CD4-positive, alpha-beta memory T cell (primary cell): ENCODE data around the gene C12orf43. TPM values are rescaled to one million over a fixed set of nuclear protein-coding genes. Genes with fewer than 3 reads are reported as not detected.

Experiments used
- CTCF ChIA-PET: fragments of 350-600 bp; sonication (Branson Sonifier 250); formaldehyde crosslinking; loops from one replicate; lab custom pipeline; 2021; ENCODE audit warnings: inconsistent platforms; ENCODE audit not compliant: partially characterized antibody; lab: Charles Lee
- POLR2A ChIA-PET: fragments of 350-600 bp; sonication (Branson Sonifier 250); formaldehyde crosslinking; loops from one replicate; lab custom pipeline; 2021; ENCODE audit not compliant: partially characterized antibody; lab: Charles Lee
- DNase-seq, 5 donors: peaks; one replicate each; pipeline versions ENCODE4 v3.0.0 to v3.0.0-alpha.2; 2020 to 2022; ENCODE audit warnings: mixed read lengths in 1 of 5
- H3K27ac ChIP-seq: one replicate; pipeline ENCODE4 v1.7.0; 2013; ENCODE audit warnings: low read depth, low read length
- H3K27me3 ChIP-seq: 2 replicates; pipeline ENCODE4 v1.7.0; 2013; ENCODE audit warnings: mild to moderate bottlenecking, low read length, moderate library complexity; ENCODE audit not compliant: insufficient read depth
- H3K36me3 ChIP-seq: 2 replicates; pipeline ENCODE4 v1.7.0; 2013; ENCODE audit warnings: mild to moderate bottlenecking, low read length, moderate library complexity; ENCODE audit not compliant: insufficient read depth
- H3K4me1 ChIP-seq: 2 replicates; pipeline ENCODE4 v1.7.0; 2013; ENCODE audit warnings: mild to moderate bottlenecking, low read length, moderate library complexity; ENCODE audit not compliant: insufficient read depth
- H3K4me3 ChIP-seq, 2 donors: one replicate each; pipeline ENCODE4 v1.7.0; 2013; ENCODE audit warnings: low read length in 2 of 2, mild to moderate bottlenecking in 1 of 2
- H3K9me3 ChIP-seq, 2 donors: one replicate each; pipeline ENCODE4 v1.7.0; 2013; ENCODE audit warnings: low read length in 2 of 2, control low read depth in 1 of 2; ENCODE audit not compliant: control insufficient read depth in 1 of 2
- H3K27ac Mint-ChIP-seq, 7 donors: one replicate each; pipeline ENCODE4 v1.8.0; 2020 to 2021; ENCODE audit warnings: mixed read lengths in 7 of 7, mild to moderate bottlenecking in 6 of 7, inconsistent platforms in 3 of 7, moderate library complexity in 3 of 7
- H3K27me3 Mint-ChIP-seq, 2 donors: one replicate each; pipeline ENCODE4 v1.8.0; 2020 to 2021; ENCODE audit warnings: mixed read lengths in 2 of 2
- H3K36me3 Mint-ChIP-seq, 2 donors: one replicate each; pipeline ENCODE4 v1.8.0; 2020 to 2021; ENCODE audit warnings: mixed read lengths in 2 of 2, inconsistent platforms in 1 of 2, mild to moderate bottlenecking in 1 of 2
- H3K4me1 Mint-ChIP-seq, 4 donors: one replicate each; pipeline ENCODE4 v1.8.0; 2020 to 2021; ENCODE audit warnings: mixed read lengths in 4 of 4, mild to moderate bottlenecking in 1 of 4
- H3K4me3 Mint-ChIP-seq, 8 donors: one replicate each; pipeline ENCODE4 v1.8.0; 2020 to 2021; ENCODE audit warnings: mixed read lengths in 8 of 8, mild to moderate bottlenecking in 7 of 8, moderate library complexity in 6 of 8, inconsistent platforms in 3 of 8
- H3K9me3 Mint-ChIP-seq, 8 donors: one replicate each; pipeline ENCODE4 v1.8.0; 2020 to 2021; ENCODE audit warnings: mixed read lengths in 8 of 8, mild to moderate bottlenecking in 5 of 8, inconsistent platforms in 3 of 8, moderate library complexity in 1 of 8
- intact Hi-C: fragments of 100-400 bp; cut with micrococcal nuclease; formaldehyde crosslinking; loops from one replicate; pipeline ENCODE4 v1.15.1; 2023
- polyA plus RNA-seq, 2 donors: library from polyadenylated mRNA; unstranded; fragments of 300-500 nt; fragmentation: Illumina TruSeq; gene quantifications; one replicate each; pipeline ENCODE4 v1.2.3, GENCODE V29; 2021
- total RNA-seq, 2 experiments: library from RNA; stranded (reverse); gene quantifications; one replicate each; pipeline ENCODE4 v1.2.3, GENCODE V29; 2021

Gene C12orf43
- total and polyA plus RNA-seq, 4 experiments from 2014 or later, result 13.8 to 17.6 (median 15.8) TPM

- H3K36me3 Mint-ChIP-seq, result peaks cover 37 to 78% of the 10 kb centered on the region in 2 donors
- ChIA-PET POLR2A (interaction anchor here (0.9 kb wide), 1 partner anchor 30 kb away, joined by 3 read pairs; no protein-coding TSS in a partner anchor), CTCF (interaction anchor here (1.1 kb wide), 1 partner anchor 359 kb away, joined by 3 read pairs; no protein-coding TSS in a partner anchor)
- intact Hi-C loops, result loop anchor here (5.0 kb wide), 1 partner anchor 104 kb away; no protein-coding TSS in a partner anchor
- Histone ChIP-seq H3K36me3 (peaks cover 58% of the 10 kb centered on the region), H3K9me3 (no peaks in the 10 kb centered on the region), H3K27me3 (no peaks in the 10 kb centered on the region), H3K4me3 (no peak overlapping the region), H3K4me1 (no peaks in the 10 kb centered on the region), H3K27ac (no peak overlapping the region)
- peak overlapping the region in 1 of 7 donors; percentile 31 for H3K27ac Mint-ChIP-seq
- H3K4me3 Mint-ChIP-seq, result no peak overlapping the region
- peaks cover 4 to 7% (median 6%) of the 10 kb centered on the region in 4 donors for H3K4me1 Mint-ChIP-seq
- DNase-seq, result no peak
- no peaks in the 10 kb centered on the region for H3K27me3 Mint-ChIP-seq
- no peaks in the 10 kb centered on the region for H3K9me3 Mint-ChIP-seq
Observed at GRCh38 chr12:121008347-121009098, 7.8 kb downstream of the C12orf43 start.

- H3K27me3 Mint-ChIP-seq, result no peaks in the 10 kb centered on the region
- Histone ChIP-seq H3K36me3 (peaks cover 47% of the 10 kb centered on the region), H3K9me3 (no peaks in the 10 kb centered on the region), H3K4me1 (no peaks in the 10 kb centered on the region), H3K27me3 (no peaks in the 10 kb centered on the region), H3K4me3 (no peak overlapping the region), H3K27ac (no peak overlapping the region)
- H3K36me3 Mint-ChIP-seq, result peaks cover 33 to 62% of the 10 kb centered on the region in 2 donors
- ChIA-PET POLR2A (no interaction called here), CTCF (interaction anchor here (0.9 to 2.0 kb wide), 5 partner anchors 52 to 101 kb away, joined by 3 to 8 read pairs (median 4); no protein-coding TSS in a partner anchor)
- intact Hi-C loops, result loop anchor here (1.0 to 5.0 kb wide), 2 partner anchors 91 to 107 kb away; no protein-coding TSS in a partner anchor
- no peaks in the 10 kb centered on the region for H3K9me3 Mint-ChIP-seq
- DNase-seq, result peak in 4 of 5 donors; percentile 16 to 32 (median 25)
- H3K4me1 Mint-ChIP-seq, result no peaks in the 10 kb centered on the region
- H3K4me3 Mint-ChIP-seq, result no peak overlapping the region
- peak overlapping the region in 3 of 7 donors; percentile 15 to 73 (median 42) for H3K27ac Mint-ChIP-seq
Observed at GRCh38 chr12:121005346-121005815, 10.9 kb downstream of the C12orf43 start.

GRCh38 chr12:121004253-121004815 is 12.0 kb downstream of the C12orf43 start:
- no peaks in the 10 kb centered on the region for H3K27me3 Mint-ChIP-seq
- H3K9me3 Mint-ChIP-seq, result no peaks in the 10 kb centered on the region
- H3K4me1 Mint-ChIP-seq, result no peaks in the 10 kb centered on the region
- no peak overlapping the region for H3K27ac ChIP-seq
- H3K27me3 ChIP-seq, result no peaks in the 10 kb centered on the region
- no peak overlapping the region for H3K4me3 Mint-ChIP-seq
- peak overlapping the region in 1 of 7 donors; percentile 32 for H3K27ac Mint-ChIP-seq
- CTCF ChIA-PET, result interaction anchor here (1.3 to 2.0 kb wide), 2 partner anchors 56 to 103 kb away, joined by 3 to 8 read pairs; no protein-coding TSS in a partner anchor
- no peaks in the 10 kb centered on the region for H3K4me1 ChIP-seq
- H3K9me3 ChIP-seq, result no peaks in the 10 kb centered on the region
- peaks cover 37% of the 10 kb centered on the region for H3K36me3 ChIP-seq
- no peak overlapping the region for H3K4me3 ChIP-seq
- POLR2A ChIA-PET, result no interaction called here
- no peak for DNase-seq
- H3K36me3 Mint-ChIP-seq, result peaks cover 28 to 53% of the 10 kb centered on the region in 2 donors
- intact Hi-C loops, result no loop called here

- H3K27ac ChIP-seq, result no peak overlapping the region
- no peaks in the 10 kb centered on the region for H3K27me3 Mint-ChIP-seq
- H3K27ac Mint-ChIP-seq, result no peak overlapping the region
- H3K36me3 ChIP-seq, result peaks cover 32% of the 10 kb centered on the region
- no peak for DNase-seq
- no peaks in the 10 kb centered on the region for H3K9me3 Mint-ChIP-seq
- ChIA-PET POLR2A (no interaction called here), CTCF (no interaction called here)
- H3K4me1 ChIP-seq, result no peaks in the 10 kb centered on the region
- no peak overlapping the region for H3K4me3 ChIP-seq
- H3K36me3 Mint-ChIP-seq, result peaks cover 26 to 46% of the 10 kb centered on the region in 2 donors
- H3K4me1 Mint-ChIP-seq, result no peaks in the 10 kb centered on the region
- H3K9me3 ChIP-seq, result no peaks in the 10 kb centered on the region
- H3K27me3 ChIP-seq, result no peaks in the 10 kb centered on the region
- intact Hi-C loops, result no loop called here
- no peak overlapping the region for H3K4me3 Mint-ChIP-seq
Observed at GRCh38 chr12:121003650-121004049, 12.6 kb downstream of the C12orf43 start.

- H3K4me1 Mint-ChIP-seq, result no peaks in the 10 kb centered on the region
- intact Hi-C loops, result no loop called here
- H3K4me3 ChIP-seq, result no peak overlapping the region
- peaks cover 18% of the 10 kb centered on the region for H3K36me3 ChIP-seq
- H3K9me3 ChIP-seq, result no peaks in the 10 kb centered on the region
- H3K27me3 ChIP-seq, result no peaks in the 10 kb centered on the region
- no peaks in the 10 kb centered on the region for H3K9me3 Mint-ChIP-seq
- no peak overlapping the region for H3K27ac Mint-ChIP-seq
- CTCF ChIA-PET, result interaction anchor here (0.9 to 1.1 kb wide), 3 partner anchors 29 to 99 kb away, joined by 3 to 4 read pairs (median 3); no protein-coding TSS in a partner anchor
- peaks cover 19 to 31% of the 10 kb centered on the region in 2 donors for H3K36me3 Mint-ChIP-seq
- H3K27me3 Mint-ChIP-seq, result no peaks in the 10 kb centered on the region
- no peak overlapping the region for H3K4me3 Mint-ChIP-seq
- no peaks in the 10 kb centered on the region for H3K4me1 ChIP-seq
- DNase-seq, result no peak
- no peak overlapping the region for H3K27ac ChIP-seq
- POLR2A ChIA-PET, result no interaction called here
Observed at GRCh38 chr12:121001841-121002483, 14.3 kb downstream of the C12orf43 start.

GRCh38 chr12:121001060-121001459 is 15.2 kb downstream of the C12orf43 start:
- no peaks in the 10 kb centered on the region for H3K9me3 Mint-ChIP-seq
- intact Hi-C loops, result no loop called here
- H3K36me3 Mint-ChIP-seq, result peaks cover 19 to 25% of the 10 kb centered on the region in 2 donors
- Histone ChIP-seq H3K4me1 (no peaks in the 10 kb centered on the region), H3K27me3 (no peaks in the 10 kb centered on the region), H3K36me3 (peaks cover 18% of the 10 kb centered on the region), H3K4me3 (no peak overlapping the region), H3K27ac (no peak overlapping the region), H3K9me3 (no peaks in the 10 kb centered on the region)
- no peak overlapping the region for H3K4me3 Mint-ChIP-seq
- ChIA-PET CTCF (interaction anchor here (1.0 to 1.1 kb wide), 2 partner anchors 62 to 100 kb away, joined by 3 to 4 read pairs; no protein-coding TSS in a partner anchor), POLR2A (no interaction called here)
- no peak overlapping the region for H3K27ac Mint-ChIP-seq
- DNase-seq, result no peak
- H3K4me1 Mint-ChIP-seq, result no peaks in the 10 kb centered on the region
- H3K27me3 Mint-ChIP-seq, result no peaks in the 10 kb centered on the region
